HG02763 (cell line): Measurements from ENCODE around the gene GFY.

Experiments used
- ATAC-seq: cut with Tn5 transposase; IDR thresholded peaks from one replicate; pipeline ENCODE4 v1.9.1; 2021; ENCODE audit warnings: mild to moderate bottlenecking, moderate library complexity; ENCODE audit not compliant: unreplicated experiment

The GFY gene

DNA sequence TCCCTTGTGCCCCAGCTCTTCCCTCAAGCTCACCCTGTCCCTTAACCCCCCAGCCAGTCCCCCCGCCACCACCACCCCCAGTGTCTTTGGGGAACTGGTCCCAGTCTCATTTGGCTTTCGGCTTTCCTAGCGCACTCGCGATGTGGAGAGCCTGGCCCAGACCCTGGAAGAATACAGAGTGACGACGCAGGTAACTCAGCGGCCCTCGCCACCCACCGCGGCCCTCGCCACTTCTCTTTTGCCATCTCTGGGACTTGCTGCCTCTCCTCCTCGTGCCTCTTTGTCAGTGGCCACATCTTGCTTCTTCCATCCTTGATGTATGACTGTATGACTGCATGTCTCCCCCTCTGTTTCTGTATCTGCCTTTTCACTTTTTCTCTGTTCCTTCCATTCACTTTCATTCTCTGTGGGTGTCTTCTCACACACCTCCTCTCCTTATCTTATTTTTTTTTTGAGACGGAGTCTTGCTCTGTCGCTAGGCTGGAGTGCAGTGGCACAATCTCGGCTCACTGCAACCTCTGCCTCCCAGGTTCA, 17.6 kb upstream of the GFY start:
- no peak for ATAC-seq

GRCh38 chr19:49408816-49409440, 16.3 kb upstream of the GFY start:
- ATAC-seq: no peak

- no peak for ATAC-seq
Measured at GRCh38 chr19:49409441-49410029, 15.7 kb upstream of the GFY start.

GRCh38 chr19:49411681-49412326, 13.4 kb upstream of the GFY start:
- no peak for ATAC-seq

DNA sequence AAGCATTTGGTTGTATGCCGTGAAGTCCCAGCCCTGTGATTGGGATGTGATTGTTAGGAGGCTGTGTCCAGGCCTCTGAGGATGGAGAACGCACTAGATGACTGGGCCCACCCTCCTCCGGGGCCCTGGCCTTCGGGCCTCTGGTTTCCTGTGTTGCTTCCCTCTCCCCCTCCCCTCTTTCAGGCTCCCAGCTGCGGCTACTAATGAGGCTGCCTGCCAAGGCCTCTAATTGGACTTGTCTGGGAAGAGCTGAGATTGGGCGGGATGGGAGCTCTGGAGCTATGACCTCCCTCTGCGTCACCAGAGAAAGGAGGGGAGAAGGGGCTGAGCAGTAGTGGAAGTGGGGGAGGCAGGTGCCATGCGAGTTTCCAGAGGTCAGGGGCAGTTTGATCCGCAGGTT, 11.8 kb upstream of the GFY start:
- no peak for ATAC-seq

DNA sequence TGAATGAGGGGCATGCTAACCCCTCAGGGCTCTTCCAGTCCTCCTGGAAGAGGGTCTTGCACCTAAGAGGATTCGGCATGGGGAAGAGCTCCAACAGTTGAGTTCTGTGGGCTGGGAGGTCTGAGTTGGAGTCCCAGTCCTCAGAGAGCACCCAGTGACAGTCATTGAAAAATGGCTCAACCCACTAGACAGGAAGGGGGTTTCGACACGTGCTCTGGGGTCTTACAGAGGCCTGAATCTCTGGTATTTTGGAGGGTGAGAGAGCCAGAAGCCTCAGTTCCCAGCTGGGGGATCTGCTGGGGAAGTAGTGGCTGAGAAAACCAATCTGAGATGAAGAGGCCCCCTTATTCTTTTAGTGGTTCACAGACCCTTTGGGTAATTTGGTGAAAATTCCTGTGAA, 10.9 kb upstream of the GFY start:
- no peak for ATAC-seq

- ATAC-seq: no peak
Measured at GRCh38 chr19:49415102-49415809, 9.9 kb upstream of the GFY start.

DNA sequence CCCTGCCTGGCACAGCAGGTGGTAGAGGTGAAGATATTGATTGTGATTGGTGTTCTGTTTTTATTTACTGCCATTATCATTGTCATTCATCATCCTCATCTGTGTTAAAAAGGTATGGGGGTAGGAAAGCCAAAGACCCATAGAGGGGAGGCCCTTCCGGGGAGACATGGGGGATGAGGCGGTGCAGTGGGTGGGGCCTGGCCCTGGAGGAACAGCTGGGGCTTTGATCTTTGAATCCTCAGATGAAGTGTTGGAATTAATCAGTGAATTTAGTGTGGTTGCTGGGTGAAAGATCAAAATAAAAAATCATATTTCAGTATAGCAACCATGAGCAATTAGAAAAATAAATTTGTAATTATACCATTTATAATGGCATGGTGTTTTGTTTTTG, 9.4 kb upstream of the GFY start:
- ATAC-seq: no peak

GRCh38 chr19:49417088-49417487, 8.1 kb upstream of the GFY start:
- ATAC-seq: no peak

GRCh38 chr19:49418511-49418910, 6.7 kb upstream of the GFY start:
- ATAC-seq: no peak

GRCh38 chr19:49419173-49419572, 6.0 kb upstream of the GFY start:
- no peak for ATAC-seq

- ATAC-seq: no peak
Measured at GRCh38 chr19:49420227-49420626, 5.0 kb upstream of the GFY start.

DNA sequence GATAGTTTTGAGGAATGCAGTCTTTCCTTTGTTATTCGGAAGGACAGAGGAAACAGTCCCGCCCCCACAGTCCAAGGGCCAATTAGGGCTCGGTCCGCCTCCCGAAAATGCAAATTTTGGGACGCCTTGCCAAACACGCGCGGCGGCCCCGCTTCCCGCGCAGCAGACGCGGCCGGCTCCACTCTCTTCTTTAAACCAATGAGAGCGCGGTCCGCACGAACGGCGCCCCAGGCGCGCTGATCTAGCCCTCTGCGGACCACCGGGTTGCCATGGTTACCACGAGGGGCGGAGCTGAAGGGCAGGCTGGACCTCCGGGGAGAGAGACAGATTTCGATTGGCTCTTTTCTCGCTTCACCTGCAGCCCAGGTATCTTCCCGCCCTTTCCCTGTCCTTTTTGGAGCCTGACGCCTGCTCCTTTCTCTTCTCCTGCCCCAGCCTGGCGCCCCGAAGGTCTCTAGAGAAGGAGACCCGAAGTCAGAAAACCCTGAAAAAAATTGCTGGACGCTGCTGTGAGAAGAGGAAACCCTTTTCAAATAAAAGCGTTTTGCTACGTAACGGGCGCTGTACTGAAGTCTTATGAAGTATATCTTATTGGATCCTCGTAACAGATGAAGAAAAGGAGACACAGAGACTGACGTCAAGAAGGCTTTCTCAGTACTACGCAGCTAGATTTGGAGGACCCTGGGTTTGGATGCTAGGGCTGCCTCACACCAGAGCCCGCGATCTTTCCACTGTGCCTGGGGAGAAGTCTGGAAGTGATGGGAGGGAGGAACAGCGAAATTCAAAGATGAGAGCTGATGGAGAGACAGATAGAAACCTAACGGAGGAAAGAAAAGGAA, 3.9 kb upstream of the GFY start:
- ATAC-seq: no peak

DNA sequence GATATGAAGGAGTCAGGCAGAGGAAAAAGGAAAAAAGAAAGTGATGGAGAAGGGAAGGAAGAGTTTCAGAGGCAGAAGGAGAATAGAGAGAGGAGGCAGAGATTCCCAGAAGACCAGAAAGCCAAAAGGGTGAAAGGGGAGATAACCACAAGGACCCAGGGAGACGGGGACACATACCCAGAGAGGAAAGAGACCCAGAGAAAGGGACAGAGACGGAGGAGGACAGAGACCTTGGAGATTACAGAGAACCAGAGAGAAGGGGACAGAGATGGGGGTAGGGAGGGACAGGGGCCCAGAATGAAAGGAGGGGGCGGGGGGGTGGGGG, 3.3 kb upstream of the GFY start:
- ATAC-seq: no peak

DNA sequence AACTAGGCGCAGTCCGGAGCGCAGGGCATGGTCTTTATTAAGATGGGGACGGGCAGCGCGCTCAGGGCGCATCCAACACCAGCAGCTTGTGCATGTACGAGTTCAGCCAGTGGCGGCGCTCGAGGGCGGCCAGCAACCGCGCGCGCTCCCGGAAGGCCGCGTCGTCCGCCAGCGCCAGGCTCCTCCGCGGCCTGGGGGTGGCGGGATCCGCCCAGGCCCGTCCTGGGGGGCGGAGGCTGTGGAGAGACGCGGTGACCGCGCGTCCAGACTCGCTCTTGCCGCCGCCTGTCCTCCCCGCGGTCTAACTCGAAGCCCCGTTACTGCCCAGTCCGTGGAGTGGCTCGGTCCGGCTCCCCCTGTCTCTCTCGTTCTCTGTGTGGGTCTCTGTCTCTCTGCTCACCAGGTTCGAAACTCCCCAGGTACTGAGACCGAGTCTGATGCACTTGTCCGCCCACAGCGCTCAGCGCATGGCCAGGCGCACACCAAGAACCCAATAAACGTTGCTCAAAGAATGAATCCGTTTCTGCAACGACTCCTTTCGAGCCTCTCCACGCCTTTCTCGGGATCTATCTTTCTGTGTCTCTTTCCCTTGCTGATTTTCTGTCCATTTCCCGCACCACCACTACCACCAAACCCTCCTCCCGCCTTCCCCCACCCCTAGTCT, 2.6 kb upstream of the GFY start:
- ATAC-seq: no peak

GRCh38 chr19:49423071-49423984, 1.9 kb upstream of the GFY start, which contains the start of gene PTH2:
Gene PTH2 (minus strand): TSS chr19:49423441. CDS start chr19:49423339, 102 bp downstream.
- no peak for ATAC-seq

- no peak for ATAC-seq
Measured at GRCh38 chr19:49423985-49424303, 1.2 kb upstream of the GFY start.

DNA sequence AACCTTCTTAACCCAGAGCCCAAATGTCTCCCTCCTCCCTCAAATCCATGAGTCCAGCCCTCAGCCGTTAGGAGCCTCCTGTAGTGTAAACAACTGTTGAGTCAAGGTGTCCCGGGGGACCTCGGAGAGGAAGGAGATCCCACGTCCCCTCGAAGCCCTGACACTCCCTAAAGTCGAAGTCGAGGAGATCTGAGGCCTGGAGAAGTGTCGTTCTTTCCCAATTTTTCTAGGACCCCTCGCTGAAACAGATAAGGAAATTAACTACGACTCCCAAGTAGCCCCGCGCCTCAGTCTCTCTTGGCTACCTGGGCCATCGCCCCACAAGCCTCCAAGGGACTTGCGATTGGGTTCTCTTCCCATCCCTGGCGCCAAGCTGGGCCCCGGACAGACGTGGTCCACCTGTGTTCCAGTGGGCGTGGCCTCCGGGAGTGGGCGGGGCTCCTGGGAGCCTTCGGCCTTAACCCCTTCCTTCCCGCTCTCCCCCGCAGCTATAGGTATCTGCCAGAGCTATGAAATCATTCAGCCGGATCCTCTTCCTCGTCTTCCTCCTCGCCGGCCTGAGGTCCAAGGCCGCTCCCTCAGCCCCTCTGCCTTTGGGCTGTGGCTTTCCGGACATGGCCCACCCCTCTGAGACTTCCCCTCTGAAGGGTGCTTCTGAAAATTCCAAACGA, 869 bp downstream of the GFY start:
- no peak for ATAC-seq

- ATAC-seq: no peak
Measured at GRCh38 chr19:49427339-49427738, 2.2 kb downstream of the GFY start.
